ENCODE results near the gene PKDCC.
A peak's percentile ranks its signal among the peaks of the same experiment; 100 is the strongest.
"Not testable (repeated sequence)": the region's sequence is repeated elsewhere in the genome, so short reads cannot be mapped to it uniquely, and the experiment has no call there.

Gene PKDCC

DNA sequence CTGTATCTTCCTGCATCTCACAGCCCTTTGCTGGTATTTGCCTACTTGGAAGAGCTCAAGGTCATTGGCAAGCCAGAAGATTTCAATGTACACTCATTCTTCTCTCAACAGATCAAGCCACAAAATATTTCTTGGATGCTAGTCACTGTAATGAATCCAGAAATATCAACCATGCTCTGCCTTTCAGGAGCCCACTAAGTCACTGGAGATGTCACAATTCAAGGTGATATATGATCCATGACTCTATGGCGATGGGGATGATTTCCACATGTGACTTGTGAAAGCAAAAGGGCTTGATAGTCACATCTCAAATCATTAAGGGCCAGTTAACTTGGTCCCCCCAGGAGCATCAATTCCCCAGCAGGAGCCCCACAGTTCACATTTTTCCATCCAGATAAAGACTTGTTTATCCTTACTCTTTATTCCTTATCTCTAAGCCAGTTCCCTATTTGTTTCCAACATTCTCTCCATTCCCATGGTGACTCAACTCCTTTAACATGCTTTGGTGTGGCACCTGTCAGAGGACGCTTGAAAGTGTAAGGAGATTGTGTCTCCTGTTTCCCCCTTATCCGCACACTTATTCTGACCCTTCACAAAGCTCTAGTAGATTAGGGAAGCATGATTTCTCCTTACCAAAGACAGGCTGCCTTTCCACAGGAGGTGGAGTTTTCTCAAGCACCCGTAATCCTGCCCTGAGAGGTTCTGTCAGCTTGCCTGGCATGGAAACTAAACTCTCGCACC, 15.8 kb downstream of the PKDCC start:
- peak; percentile 43 for DNase-seq (ENCODE audit: low read depth)

- DNase-seq (ENCODE audit: low read depth) = peak; percentile 67
Measured at GRCh38 chr2:42064417-42064942, 16.7 kb downstream of the PKDCC start.

- not testable (repeated sequence) for DNase-seq (ENCODE audit: low read depth)
Measured at GRCh38 chr2:42065753-42066152, 17.9 kb downstream of the PKDCC start.

DNA sequence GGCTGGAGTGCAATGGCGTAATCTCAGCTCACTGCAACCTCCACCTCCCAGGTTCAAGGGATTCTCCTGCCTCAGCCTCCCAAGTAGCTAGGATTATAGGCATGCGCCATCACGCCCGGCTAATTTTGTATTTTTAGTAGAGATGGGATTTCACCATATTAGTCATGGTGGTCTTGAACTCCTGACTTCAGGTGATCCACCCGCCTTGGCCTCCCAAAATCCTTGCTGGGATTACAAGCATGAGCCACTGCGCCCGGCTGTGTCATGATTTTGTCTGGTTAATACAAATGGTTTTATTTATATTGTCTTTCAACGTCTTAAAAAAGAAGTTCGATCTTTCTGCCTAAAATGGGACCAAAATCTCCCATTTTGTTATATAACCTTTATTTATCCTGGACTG, 19.2 kb downstream of the PKDCC start:
- not testable (repeated sequence) for DNase-seq (ENCODE audit: low read depth)

DNA sequence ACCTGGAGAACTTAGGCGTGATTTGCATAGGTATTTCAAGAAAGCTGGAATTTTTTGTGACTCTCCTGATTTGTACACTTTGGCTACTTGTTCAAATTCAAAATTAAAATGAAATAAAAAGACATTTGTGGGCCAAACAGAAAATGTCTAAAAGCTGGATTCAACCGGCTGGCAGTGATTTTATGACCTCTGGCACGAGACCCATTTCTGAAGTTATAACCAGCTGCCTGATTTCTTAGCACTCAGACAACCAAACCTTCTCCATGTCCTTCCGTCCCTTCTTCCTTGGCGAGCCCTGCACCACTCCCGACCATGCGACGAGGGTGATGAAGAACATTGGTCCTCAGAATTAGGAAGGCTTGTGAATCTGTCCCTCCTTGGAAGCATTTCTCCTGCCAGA, 19.7 kb downstream of the PKDCC start:
- DNase-seq (ENCODE audit: low read depth) = no peak

- DNase-seq (ENCODE audit: low read depth) = no peak
Measured at GRCh38 chr2:42068571-42069178, 20.9 kb downstream of the PKDCC start.

- DNase-seq (ENCODE audit: low read depth) = no peak
Measured at GRCh38 chr2:42069568-42069967, 21.7 kb downstream of the PKDCC start.

DNA sequence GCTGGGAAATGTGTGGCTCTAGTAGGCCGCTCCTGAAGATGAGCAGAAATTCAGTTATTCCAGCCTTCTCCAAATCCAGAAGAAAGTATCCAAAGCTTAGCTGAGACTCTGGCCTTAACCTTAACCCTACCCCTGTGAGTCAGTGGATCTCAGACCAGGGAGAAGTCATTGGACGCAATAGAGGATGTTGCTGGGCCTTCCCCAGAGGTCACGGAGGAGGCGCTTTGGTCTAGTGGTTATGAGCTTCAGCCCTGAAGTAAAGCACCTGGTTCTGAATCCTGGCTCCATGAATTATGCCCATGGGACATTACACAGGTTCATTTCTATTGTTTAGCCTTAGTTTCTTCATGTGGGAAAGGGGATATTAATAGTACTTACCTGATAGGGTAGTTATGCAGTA, 24.0 kb downstream of the PKDCC start:
- DNase-seq (ENCODE audit: low read depth) = no peak

DNA sequence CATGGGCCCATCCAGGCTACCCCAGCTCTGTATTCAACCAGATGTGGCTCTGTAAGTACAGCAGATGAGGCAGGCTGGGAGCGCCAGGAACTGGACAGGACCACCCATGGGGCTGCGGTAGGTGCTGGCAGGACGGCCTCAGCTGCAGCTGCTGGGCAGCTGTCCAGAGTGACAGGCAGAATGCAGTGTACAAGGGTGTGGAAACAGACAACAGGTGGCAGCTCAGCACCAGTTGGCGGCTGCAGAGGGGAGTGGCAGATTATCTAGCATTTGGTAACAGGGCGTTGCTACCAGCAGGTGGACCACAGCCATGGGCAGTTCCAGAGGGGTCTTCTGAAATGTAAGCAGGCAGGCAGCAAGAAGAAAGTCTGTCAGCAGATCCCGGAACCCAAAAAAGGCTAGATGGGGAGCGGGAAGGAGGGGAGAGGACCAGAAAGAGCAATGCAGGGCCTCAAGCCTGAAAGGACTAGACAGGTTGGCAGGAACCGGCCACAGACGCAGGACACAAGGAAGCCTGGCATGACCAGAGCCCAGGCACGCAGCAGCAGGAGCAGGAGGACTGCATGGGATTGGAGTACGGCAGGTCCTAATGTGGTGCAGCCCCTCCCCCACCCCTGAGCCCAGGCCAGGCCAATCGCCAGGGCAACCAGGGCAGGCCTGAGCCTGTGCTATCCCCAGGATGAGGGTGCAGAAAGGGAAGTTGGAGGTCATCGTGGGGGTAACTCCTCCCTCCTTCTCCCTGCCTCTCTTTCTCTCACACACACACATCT, 24.7 kb downstream of the PKDCC start:
- no peak for DNase-seq (ENCODE audit: low read depth)

GRCh38 chr2:42073739-42074503, 26.1 kb downstream of the PKDCC start:
- no peak for DNase-seq (ENCODE audit: low read depth)

GRCh38 chr2:42074661-42075060, 26.8 kb downstream of the PKDCC start:
- DNase-seq (ENCODE audit: low read depth) = no peak

DNA sequence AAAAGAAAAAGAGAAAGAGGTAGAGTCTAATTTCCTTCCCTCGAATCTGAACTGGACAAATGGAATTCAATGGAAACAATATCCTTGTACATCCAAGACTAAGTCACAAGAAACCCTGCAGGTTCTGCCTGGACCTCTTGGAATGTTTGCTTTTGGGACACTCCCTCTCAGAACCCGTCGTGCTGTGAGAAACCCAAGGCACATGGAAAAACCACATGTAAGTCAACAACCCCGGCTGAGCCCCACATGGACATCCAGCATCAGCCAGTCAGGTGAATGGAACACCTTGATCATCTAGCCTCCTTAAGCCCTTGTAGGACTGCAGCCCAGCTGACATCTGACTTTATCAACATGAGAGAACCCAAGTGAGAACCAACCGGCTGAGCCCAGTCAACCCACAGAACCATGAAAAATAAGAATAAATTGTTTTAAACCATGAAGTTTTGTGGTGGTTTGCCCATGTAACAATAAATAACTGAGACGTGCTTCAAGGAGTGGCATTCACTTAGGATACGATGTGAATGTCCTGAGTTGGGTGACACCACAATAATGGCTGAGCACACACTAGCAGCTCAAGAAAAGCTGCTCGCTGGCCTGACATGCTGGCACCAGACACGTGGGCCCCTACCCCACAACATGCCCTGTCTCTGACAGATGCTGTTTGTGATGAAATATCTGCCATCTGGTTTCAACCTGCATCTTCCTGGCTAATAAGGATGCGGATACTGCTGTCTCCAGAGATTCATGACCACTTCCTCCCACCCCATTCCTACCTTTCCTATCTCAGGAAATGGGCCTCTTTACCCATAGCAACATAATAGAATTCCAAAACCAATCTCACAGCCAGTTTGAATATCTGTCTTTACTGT, 28.8 kb downstream of the PKDCC start:
- no peak for DNase-seq (ENCODE audit: low read depth)

- DNase-seq (ENCODE audit: low read depth) = no peak
Measured at GRCh38 chr2:42077343-42077742, 29.5 kb downstream of the PKDCC start.

- DNase-seq (ENCODE audit: low read depth) = no peak
Measured at GRCh38 chr2:42079737-42080287, 32.0 kb downstream of the PKDCC start.

DNA sequence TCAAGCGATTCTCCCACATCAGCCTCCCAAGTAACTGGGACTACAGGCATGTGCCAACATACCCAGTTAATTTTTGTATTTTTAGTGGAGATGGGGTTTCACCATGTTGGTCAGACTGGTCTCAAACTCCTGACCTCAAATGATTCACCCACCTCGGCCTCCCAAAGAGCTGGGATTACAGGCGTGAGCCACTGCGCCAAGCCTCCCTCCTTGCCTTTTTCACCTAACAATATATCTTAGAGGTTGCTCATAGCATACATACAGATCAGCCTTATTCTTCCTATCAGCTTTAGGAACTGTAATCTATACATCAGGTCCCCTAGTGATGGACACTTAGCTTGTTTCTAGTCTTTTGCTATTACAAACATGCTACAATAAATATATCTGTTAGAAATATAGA, 33.3 kb downstream of the PKDCC start:
- DNase-seq (ENCODE audit: low read depth) = not testable (repeated sequence)

DNA sequence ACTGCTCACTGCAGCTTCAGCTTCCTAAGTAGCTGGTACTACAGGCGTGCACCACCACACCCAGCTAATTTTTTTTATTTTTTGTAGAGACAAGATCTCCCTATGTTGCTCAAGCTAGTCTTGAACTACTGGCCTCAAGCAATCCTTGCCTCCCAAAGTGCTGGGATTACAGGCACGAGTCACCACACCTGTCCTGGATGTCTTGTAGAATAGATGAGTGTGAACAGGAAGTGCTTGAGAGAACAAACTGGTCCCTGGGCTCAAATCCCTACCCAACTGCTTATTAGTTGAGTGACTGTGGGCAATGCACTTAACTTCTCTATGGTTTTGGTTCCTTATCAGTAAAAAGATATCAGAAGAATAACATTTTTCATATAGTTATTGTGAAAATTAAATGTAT, 34.2 kb downstream of the PKDCC start:
- no peak for DNase-seq (ENCODE audit: low read depth)

DNA sequence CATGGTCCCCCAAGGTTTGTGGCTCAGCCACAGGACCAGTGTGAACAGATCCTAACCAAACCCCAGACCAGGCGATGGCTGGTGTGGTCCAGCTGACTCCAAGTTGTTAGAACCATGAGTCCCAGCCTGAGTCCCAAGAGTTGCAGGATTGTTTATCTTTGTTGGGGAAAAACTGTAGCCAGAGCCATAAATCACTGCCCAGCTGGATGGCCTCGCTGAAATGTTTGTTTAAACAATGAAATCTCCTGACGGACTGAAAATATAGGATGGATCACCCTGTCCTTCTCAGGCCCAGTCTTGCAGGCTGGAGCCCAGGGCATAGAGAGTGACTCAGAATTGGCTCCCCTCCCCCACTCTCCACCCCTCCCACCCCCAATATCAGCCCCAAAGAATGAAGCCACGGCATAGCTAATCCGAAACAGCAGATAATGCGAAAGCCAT, 36.4 kb downstream of the PKDCC start:
- DNase-seq (ENCODE audit: low read depth) = no peak

DNA sequence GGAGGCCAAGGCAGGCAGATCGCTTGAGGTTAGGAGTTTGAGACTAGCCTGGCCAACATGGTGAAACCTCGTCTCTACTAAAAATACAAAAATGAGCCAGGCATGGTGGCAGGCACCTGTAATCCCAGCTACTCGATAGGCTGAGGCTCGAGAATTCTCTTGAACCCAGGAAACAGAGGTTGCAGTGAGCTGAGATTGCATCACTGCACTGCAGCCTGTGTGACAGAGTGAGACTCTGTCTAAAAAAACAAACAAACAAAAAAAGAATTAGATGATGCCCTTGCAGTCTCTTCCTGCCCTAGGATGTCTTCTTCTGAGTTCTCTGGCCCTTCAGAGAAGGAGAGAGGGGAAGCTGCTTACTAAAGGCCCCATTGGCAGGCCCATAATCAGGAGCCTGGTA, 37.2 kb downstream of the PKDCC start:
- DNase-seq (ENCODE audit: low read depth) = not testable (repeated sequence)

GRCh38 chr2:42085706-42086487, 38.1 kb downstream of the PKDCC start:
- no peak for DNase-seq (ENCODE audit: low read depth)

DNA sequence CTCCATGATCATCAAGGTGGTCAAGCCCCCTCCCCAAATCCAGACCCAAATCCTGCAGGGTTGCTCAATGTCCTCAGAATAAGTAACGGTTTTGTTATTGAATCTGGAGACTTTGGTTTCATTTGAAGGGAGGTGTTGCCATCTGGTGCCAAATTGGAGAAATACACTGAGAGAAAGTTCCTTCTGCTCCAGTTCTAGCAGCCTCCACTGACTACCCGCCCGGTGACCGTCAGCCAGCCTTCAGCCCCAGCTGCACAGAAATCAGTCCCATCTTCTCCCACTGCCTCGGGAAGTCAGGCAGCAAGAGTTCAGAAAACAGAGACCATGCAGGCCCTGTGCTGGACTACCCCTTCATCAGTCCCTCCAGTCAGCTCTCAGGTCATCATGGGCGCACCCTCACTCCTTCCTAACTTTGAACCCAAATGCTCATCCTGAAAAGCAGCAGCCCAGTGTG, 38.7 kb downstream of the PKDCC start:
- no peak for DNase-seq (ENCODE audit: low read depth)
